Adrenal gland (tissue), 5 donors: ENCODE data around the gene MYO18B.

Experiments
- POLR2A ChIP-seq, 2 donors: fragments of 450-650 bp; IDR thresholded peaks; one replicate each; pipeline ENCODE4 v1.6.1; 2017; ENCODE audit warnings: antibody characterized with exemption in 2 of 2, mild to moderate bottlenecking in 2 of 2, moderate library complexity in 1 of 2
- TF ChIP-seq, protein P1 (sequence below), 6 experiments: fragments of 450-650 bp in 4 of 6; fragments of 200-600 bp in 2 of 6; sonication (generic) in 1 of 6; IDR thresholded peaks; 1 replicate in 5 of 6; 2 replicates in 1 of 6; pipeline versions ENCODE4 v1.5.1 to v1.8.0; 2016 to 2021; ENCODE audit warnings: antibody characterized with exemption in 6 of 6, mild to moderate bottlenecking in 2 of 6, moderate library complexity in 1 of 6
- donor health status: DM: no; HTN: no; CAD: no.

DNA sequence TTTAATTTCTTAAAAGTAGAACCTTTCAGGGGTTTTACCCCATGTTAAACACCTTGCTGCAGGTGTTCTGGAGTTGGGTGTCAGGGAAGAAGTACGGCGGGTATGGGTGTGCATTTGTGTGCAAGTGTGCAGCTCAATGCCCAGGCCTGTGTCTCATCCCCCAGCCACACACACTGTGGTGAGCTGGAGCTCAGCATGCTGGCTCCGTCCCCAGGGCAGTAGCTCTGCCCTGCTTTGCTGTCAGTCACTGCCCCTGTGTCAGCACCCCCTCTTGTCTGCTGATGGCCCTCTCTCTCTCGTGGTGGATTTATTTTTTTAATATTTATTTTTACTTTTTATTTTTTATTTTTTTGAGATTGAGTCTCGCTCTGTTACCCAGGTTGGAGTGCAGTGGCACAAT lies 35.8 kb upstream of the MYO18B start:
- TF ChIP-seq, protein P1, sequence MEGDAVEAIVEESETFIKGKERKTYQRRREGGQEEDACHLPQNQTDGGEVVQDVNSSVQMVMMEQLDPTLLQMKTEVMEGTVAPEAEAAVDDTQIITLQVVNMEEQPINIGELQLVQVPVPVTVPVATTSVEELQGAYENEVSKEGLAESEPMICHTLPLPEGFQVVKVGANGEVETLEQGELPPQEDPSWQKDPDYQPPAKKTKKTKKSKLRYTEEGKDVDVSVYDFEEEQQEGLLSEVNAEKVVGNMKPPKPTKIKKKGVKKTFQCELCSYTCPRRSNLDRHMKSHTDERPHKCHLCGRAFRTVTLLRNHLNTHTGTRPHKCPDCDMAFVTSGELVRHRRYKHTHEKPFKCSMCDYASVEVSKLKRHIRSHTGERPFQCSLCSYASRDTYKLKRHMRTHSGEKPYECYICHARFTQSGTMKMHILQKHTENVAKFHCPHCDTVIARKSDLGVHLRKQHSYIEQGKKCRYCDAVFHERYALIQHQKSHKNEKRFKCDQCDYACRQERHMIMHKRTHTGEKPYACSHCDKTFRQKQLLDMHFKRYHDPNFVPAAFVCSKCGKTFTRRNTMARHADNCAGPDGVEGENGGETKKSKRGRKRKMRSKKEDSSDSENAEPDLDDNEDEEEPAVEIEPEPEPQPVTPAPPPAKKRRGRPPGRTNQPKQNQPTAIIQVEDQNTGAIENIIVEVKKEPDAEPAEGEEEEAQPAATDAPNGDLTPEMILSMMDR (IDR thresholded peaks at IDR 0.05): no peak
- no peak for TF ChIP-seq POLR2A (IDR thresholded peaks at IDR 0.05)
